ENCODE data around the gene TJP3. TPM values are rescaled to one million over a fixed set of nuclear protein-coding genes. Genes with fewer than 3 reads are reported as not detected.
"Not testable (repeated sequence)": the region's sequence is repeated elsewhere in the genome, so short reads cannot be mapped to it uniquely, and the experiment has no call there.

TJP3 gene
- total RNA-seq, 2 donors from 2014 or later, result 13.4 to 14.2 TPM

DNA sequence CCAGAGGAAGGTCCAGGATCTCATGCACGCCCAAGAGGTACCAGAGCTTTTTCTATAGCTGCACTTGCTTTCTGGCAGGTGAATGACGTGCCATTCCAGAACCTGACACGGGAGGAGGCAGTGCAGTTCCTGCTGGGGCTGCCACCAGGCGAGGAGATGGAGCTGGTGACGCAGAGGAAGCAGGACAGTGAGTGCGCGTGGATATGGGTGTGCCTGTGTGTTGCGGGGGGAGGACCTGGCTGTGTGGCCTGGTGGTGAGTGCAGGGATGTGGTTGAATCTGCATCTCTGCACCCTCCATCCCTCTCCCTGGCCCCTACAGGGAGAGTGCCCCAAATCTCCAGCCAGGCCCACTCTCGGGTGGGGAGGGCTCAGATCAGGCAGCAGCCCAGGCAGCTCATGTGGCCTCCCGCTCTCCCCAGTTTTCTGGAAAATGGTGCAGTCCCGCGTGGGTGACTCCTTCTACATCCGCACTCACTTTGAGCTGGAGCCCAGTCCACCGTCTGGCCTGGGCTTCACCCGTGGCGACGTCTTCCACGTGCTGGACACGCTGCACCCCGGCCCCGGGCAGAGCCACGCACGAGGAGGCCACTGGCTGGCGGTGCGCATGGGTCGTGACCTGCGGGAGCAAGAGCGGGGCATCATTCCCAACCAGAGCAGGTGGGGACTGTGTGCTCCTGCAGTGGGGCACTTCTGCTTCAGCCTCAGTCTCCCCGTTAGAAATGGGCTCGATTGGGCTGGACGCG, 30.5 kb downstream of the TJP3 start:
- peak overlapping the region; percentile 87 for H3K27ac Mint-ChIP-seq
- H3K36me3 Mint-ChIP-seq (ENCODE audit: low read depth), result peaks cover 9% of the 10 kb centered on the region
- ATAC-seq (no peak), DNase-seq (no peak)
- no peaks in the 10 kb centered on the region for H3K9me3 ChIP-seq (ENCODE audit: control insufficient read depth, low read length, poor library complexity, severe bottlenecking)
- H3K4me3 Mint-ChIP-seq, result peak overlapping the region; percentile 5
- peaks cover 11% of the 10 kb centered on the region for H3K4me1 Mint-ChIP-seq
- H3K27me3 Mint-ChIP-seq, result no peaks in the 10 kb centered on the region

GRCh38 chr19:3740431-3740830, 32.2 kb downstream of the TJP3 start:
- Mint-ChIP-seq H3K27ac (no peak overlapping the region), H3K27me3 (no peaks in the 10 kb centered on the region), H3K4me3 (no peak overlapping the region), H3K4me1 (peaks cover 11% of the 10 kb centered on the region), H3K36me3 (ENCODE audit: low read depth) (peaks cover 9% of the 10 kb centered on the region)
- H3K9me3 ChIP-seq (ENCODE audit: control insufficient read depth, low read length, poor library complexity, severe bottlenecking), result no peaks in the 10 kb centered on the region
- ATAC-seq (no peak), DNase-seq (no peak)

DNA sequence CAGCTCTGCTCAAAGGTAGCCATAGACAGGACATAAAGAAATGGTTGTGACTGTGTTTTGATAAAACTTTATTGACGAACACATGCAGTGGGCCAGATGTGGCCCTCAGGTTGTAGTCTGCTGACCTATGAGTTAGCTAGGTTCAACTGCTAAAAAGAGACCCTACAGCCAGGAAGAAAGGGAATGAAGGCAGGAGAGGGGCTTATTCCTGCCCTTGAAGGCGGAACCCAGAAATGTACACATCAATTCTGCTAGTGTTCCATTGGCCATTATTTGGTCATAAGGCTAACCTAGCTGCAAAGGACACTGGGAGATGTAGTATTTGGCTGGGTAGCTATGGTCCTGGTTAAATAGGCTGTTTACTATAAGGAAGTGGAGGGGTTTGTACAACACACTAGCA, 35.3 kb downstream of the TJP3 start:
- H3K4me1 Mint-ChIP-seq, result peaks cover 8% of the 10 kb centered on the region
- no peaks in the 10 kb centered on the region for H3K36me3 Mint-ChIP-seq (ENCODE audit: low read depth)
- no peak for DNase-seq
- no peak overlapping the region for H3K27ac Mint-ChIP-seq
- no peak for ATAC-seq
- H3K27me3 Mint-ChIP-seq, result no peaks in the 10 kb centered on the region
- no peak overlapping the region for H3K4me3 Mint-ChIP-seq
- H3K9me3 ChIP-seq (ENCODE audit: control insufficient read depth, low read length, poor library complexity, severe bottlenecking), result no peaks in the 10 kb centered on the region

- H3K27me3 Mint-ChIP-seq, result no peaks in the 10 kb centered on the region
- no peaks in the 10 kb centered on the region for H3K4me1 Mint-ChIP-seq
- no peaks in the 10 kb centered on the region for H3K36me3 Mint-ChIP-seq (ENCODE audit: low read depth)
- DNase-seq (no peak), ATAC-seq (no peak)
- no peaks in the 10 kb centered on the region for H3K9me3 ChIP-seq (ENCODE audit: control insufficient read depth, low read length, poor library complexity, severe bottlenecking)
- H3K27ac Mint-ChIP-seq, result no peak overlapping the region
- no peak overlapping the region for H3K4me3 Mint-ChIP-seq
These were observed 37.3 kb downstream of the TJP3 start for GRCh38 chr19:3745363-3746045.

- H3K36me3 Mint-ChIP-seq (ENCODE audit: low read depth), result no peaks in the 10 kb centered on the region
- DNase-seq (no peak), ATAC-seq (no peak)
- H3K27me3 Mint-ChIP-seq, result no peaks in the 10 kb centered on the region
- H3K9me3 ChIP-seq (ENCODE audit: control insufficient read depth, low read length, poor library complexity, severe bottlenecking), result no peaks in the 10 kb centered on the region
- no peak overlapping the region for H3K27ac Mint-ChIP-seq
- no peak overlapping the region for H3K4me3 Mint-ChIP-seq
- H3K4me1 Mint-ChIP-seq, result no peaks in the 10 kb centered on the region
These were observed 38.3 kb downstream of the TJP3 start for GRCh38 chr19:3746371-3747056.

GRCh38 chr19:3748965-3749364, 40.8 kb downstream of the TJP3 start:
- Mint-ChIP-seq H3K27me3 (no peaks in the 10 kb centered on the region), H3K36me3 (ENCODE audit: low read depth) (no peaks in the 10 kb centered on the region), H3K27ac (no peak overlapping the region), H3K4me3 (no peak overlapping the region), H3K4me1 (no peaks in the 10 kb centered on the region)
- ATAC-seq, result no peak
- DNase-seq, result no peak
- H3K9me3 ChIP-seq (ENCODE audit: control insufficient read depth, low read length, poor library complexity, severe bottlenecking), result no peaks in the 10 kb centered on the region

- H3K9me3 ChIP-seq (ENCODE audit: control insufficient read depth, low read length, poor library complexity, severe bottlenecking), result no peaks in the 10 kb centered on the region
- Mint-ChIP-seq H3K27ac (no peak overlapping the region), H3K4me3 (no peak overlapping the region), H3K27me3 (no peaks in the 10 kb centered on the region), H3K4me1 (peaks cover 7% of the 10 kb centered on the region), H3K36me3 (ENCODE audit: low read depth) (no peaks in the 10 kb centered on the region)
- ATAC-seq (no peak), DNase-seq (no peak)
These were observed 42.0 kb downstream of the TJP3 start for GRCh38 chr19:3750211-3750610.

DNA sequence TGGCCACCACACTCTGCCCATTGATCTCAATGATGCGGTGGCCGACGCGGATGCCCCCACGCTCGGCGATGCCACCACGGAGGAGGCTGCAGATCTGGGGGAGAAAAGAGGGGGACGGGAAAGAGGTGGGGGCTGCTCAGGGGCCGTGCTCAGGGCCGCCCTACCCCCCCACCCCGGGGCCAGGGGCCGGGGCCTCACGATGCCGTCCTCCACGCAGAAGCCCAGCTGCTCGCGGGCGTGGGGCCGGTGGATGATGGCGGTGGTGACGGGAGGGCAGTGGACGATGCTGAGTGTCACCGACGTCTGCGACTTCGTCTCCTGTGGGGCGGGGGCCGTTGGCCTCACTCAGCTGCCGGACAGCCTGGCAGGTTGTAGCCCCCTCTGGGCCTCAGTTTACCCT, 43.1 kb downstream of the TJP3 start:
- no peaks in the 10 kb centered on the region for H3K27me3 Mint-ChIP-seq
- H3K9me3 ChIP-seq (ENCODE audit: control insufficient read depth, low read length, poor library complexity, severe bottlenecking), result no peaks in the 10 kb centered on the region
- DNase-seq (no peak), ATAC-seq (no peak)
- no peak overlapping the region for H3K4me3 Mint-ChIP-seq
- H3K27ac Mint-ChIP-seq, result no peak overlapping the region
- no peaks in the 10 kb centered on the region for H3K36me3 Mint-ChIP-seq (ENCODE audit: low read depth)
- H3K4me1 Mint-ChIP-seq, result peaks cover 10% of the 10 kb centered on the region

DNA sequence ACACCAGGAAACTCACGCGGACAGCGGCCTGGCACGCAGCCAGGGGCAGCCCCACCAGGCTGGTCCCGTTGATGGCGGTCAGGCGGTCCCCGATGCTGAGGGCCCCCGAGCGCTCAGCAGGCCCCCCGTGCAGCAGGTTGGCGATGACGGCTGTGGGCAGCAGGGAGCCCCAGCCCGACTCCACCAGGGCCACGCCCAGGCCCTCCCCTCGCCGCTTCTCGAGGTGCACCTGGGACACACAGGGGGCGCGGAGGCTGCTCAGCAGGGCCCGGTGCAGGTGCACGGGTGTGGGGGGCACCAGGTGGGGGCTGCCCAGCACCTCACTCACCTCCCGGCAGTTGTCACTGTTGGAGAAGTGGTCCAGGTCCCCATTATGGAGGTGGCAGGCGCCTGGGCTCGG, 44.3 kb downstream of the TJP3 start:
- H3K27me3 Mint-ChIP-seq, result no peaks in the 10 kb centered on the region
- H3K4me1 Mint-ChIP-seq, result peaks cover 10% of the 10 kb centered on the region
- ATAC-seq, result no peak
- no peaks in the 10 kb centered on the region for H3K9me3 ChIP-seq (ENCODE audit: control insufficient read depth, low read length, poor library complexity, severe bottlenecking)
- H3K36me3 Mint-ChIP-seq (ENCODE audit: low read depth), result no peaks in the 10 kb centered on the region
- DNase-seq, result no peak
- H3K4me3 Mint-ChIP-seq, result no peak overlapping the region
- no peak overlapping the region for H3K27ac Mint-ChIP-seq

DNA sequence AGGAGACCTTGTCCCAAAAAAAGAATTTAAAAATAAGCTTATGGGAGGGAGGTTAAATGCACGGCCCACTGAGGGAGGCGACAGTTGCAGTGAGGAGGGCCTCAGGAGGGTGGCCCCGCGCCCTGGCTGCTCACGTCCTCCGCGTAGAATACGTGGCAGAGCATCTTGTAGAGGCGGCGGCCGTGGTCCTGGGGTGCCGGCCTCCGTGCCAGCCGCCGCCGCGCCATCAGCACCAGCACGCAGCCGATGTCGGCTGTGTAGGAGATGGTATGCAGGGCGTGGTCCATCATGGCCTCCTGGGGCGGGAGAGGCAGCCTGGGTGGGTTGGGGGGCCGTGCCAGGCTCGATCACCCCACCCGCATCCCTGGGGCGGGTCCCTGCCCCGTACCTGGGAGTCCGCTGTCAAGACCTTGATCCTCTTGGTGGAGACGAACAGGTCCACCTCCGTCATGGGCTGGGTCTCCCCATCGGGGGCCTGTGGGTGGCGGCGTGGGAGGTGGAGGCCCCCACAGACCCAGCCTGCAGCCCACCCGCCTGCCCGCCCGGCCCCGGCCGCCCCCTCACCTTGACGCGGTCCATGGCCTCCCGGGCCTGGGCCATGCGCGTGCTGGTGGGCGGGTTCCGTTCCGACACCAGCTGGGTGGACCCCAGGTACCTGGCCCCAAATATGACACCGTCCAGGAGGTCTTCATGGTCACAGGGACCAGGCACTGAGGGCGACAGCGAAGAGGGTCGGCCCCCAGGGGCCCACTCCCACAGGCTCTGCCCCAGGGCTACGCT, 45.6 kb downstream of the TJP3 start:
- H3K9me3 ChIP-seq (ENCODE audit: control insufficient read depth, low read length, poor library complexity, severe bottlenecking), result no peaks in the 10 kb centered on the region
- no peaks in the 10 kb centered on the region for H3K36me3 Mint-ChIP-seq (ENCODE audit: low read depth)
- no peak for ATAC-seq
- DNase-seq, result no peak
- no peak overlapping the region for H3K27ac Mint-ChIP-seq
- H3K4me1 Mint-ChIP-seq, result peaks cover 10% of the 10 kb centered on the region
- no peak overlapping the region for H3K4me3 Mint-ChIP-seq
- H3K27me3 Mint-ChIP-seq, result no peaks in the 10 kb centered on the region

DNA sequence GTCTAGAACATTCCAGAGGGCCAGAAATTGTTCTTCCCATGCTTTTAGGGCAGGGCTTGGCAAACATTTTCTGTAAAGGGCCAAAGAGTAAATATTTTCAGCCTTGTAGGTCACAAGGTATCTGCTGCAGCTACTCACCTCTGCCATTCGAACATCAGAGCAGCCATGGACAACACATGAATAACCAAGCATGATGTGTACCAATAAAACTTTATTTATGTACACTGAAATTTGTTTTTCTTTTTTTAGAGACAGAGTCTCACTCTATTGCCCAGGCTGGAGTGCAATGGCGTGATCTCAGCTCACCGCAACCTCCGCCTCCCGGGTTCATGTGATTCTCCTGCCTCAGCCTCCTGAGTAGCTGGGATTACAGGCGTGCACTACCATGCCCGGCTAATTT, 49.5 kb downstream of the TJP3 start:
- H3K9me3 ChIP-seq (ENCODE audit: control insufficient read depth, low read length, poor library complexity, severe bottlenecking); DNase-seq; H3K27me3 Mint-ChIP-seq; H3K4me3 Mint-ChIP-seq; H3K27ac Mint-ChIP-seq; H3K36me3 Mint-ChIP-seq (ENCODE audit: low read depth); ATAC-seq: not testable (repeated sequence)
- peaks cover 30% of the 10 kb centered on the region for H3K4me1 Mint-ChIP-seq

DNA sequence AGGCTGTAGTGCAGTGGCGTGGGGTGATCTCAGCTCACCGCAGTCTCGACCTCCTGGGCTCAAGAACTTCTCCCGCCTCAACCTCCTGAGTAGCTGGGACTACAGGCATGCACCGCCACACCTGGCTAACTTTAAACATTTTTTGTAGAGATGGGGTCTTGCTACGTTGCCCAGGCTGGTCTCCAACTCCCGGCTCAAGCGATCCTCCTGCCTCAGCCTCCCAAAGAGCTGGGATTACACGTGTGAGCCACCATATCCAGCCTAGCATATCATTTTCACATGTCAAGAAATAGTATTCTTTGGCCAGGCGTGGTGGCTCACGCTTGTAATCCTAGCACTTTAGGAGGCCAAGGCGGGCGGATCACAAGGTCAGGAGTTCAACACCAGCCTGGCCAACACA, 50.1 kb downstream of the TJP3 start:
- H3K27ac Mint-ChIP-seq; H3K9me3 ChIP-seq (ENCODE audit: control insufficient read depth, low read length, poor library complexity, severe bottlenecking); ATAC-seq; DNase-seq; H3K27me3 Mint-ChIP-seq; H3K36me3 Mint-ChIP-seq (ENCODE audit: low read depth): not testable (repeated sequence)
- Mint-ChIP-seq H3K4me1 (peaks cover 35% of the 10 kb centered on the region), H3K4me3 (peak overlapping the region; percentile 12)
